OCI-LY3 (cell line): ENCODE data around the gene RNF212B.

Experiments used
- CTCF ChIP-seq: fragments of 200-600, 300-600 bp; sonication (generic); IDR thresholded peaks from 2 replicates; pipeline ENCODE4 v1.5.1; 2014; ENCODE audit warnings: antibody characterized with exemption, low read length, low read depth
- EZH2phosphoT487 ChIP-seq: fragments of 200-600 bp; shearing (Covaris generic); IDR thresholded peaks from 2 replicates; pipeline ENCODE4 v1.6.1; 2018; ENCODE audit warnings: antibody characterized with exemption, mixed run types, low read depth

- TF ChIP-seq CTCF (no peak), EZH2phosphoT487 (no peak)
These were observed 72.8 kb downstream of the RNF212B start for GRCh38 chr14:23310546-23310945.
